Measurements from ENCODE around the gene CDH22.

CDH22 gene

DNA sequence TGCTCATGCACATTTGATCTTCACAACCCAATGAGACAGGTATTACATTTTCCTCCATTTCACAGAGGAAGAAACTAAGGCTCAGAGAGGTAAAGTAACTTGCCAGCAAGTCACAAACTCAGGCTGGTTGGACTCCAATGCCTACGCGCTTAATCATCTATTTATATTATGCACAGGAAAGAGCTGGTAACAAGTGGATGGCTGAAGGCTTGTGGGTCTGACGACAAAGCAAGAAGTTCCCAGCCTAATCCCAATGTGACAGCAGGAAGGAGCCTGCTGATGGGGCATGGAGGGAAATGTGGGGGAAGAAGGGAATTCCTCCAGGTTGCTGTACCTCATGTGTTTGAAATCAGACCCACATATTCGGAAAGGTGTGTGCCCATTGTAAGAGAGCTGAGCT is 3.9 kb downstream of the CDH22 start:
- DNase-seq (ENCODE audit: insufficient read length, low spot score) (no peak), FAIRE-seq (no peak)
- TF ChIP-seq, protein P1, sequence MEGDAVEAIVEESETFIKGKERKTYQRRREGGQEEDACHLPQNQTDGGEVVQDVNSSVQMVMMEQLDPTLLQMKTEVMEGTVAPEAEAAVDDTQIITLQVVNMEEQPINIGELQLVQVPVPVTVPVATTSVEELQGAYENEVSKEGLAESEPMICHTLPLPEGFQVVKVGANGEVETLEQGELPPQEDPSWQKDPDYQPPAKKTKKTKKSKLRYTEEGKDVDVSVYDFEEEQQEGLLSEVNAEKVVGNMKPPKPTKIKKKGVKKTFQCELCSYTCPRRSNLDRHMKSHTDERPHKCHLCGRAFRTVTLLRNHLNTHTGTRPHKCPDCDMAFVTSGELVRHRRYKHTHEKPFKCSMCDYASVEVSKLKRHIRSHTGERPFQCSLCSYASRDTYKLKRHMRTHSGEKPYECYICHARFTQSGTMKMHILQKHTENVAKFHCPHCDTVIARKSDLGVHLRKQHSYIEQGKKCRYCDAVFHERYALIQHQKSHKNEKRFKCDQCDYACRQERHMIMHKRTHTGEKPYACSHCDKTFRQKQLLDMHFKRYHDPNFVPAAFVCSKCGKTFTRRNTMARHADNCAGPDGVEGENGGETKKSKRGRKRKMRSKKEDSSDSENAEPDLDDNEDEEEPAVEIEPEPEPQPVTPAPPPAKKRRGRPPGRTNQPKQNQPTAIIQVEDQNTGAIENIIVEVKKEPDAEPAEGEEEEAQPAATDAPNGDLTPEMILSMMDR (IDR thresholded peaks at IDR 0.05; ENCODE audit: insufficient read depth, missing control alignments): no peak

DNA sequence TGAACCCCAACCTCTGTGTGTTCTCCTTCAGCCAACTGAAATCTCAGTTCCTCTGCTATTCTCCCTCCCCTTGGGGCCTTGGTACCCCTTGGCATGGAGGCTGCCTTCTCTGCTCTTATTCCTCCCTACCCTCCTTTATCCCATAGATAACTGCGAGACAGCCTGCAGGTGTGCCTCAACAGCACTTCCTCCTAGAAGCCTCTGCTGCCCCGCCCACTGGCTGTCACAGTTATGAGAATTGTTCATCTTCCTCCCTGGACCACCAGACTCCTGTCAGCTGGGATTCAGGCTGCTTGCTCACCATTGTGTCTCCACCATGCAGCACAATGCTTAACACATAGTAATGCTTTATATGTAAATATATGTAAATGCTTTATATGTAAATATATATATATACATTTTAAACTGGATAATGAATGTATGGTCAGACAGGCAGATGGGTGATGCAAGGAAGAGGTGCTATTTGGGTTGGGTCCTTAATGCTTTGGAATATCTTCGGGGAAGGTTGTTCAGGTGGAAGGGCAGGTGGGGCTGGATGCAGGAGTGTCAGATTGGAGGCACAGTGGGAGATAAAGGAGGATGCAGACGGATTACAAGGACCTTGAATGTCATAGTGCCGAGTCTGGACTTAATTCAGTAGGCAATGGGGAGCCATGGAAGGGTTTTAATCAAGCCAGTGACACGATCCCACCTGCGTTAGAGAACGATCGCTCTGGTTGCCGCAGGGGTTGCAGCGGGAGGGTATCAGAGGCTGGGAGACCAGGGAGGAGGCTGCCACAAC is 4.9 kb downstream of the CDH22 start:
- DNase-seq (ENCODE audit: insufficient read length, low spot score) (no peak), FAIRE-seq (no peak)
- TF ChIP-seq, protein P1 (IDR thresholded peaks at IDR 0.05; ENCODE audit: insufficient read depth, missing control alignments): no peak

DNA sequence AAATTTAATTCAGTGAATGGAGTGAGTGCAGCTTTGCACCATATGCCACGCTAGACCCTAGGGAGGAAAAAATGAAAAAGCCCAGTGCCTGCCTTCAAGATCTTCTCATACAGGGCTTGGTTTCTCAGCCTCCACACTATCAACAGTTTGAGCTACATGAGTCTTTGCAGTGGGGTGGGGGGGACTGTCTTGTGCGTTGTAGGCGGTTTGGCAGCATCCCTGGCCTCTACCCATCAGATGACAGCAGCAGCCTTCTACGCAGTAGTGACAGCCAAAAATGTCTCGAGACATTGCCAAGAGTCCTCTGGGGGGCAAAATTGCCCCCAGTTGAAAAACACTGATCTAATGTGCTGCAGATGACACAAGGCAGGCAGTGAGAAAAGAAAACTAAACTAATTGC is 6.2 kb downstream of the CDH22 start:
- no peak for FAIRE-seq
- no peak for DNase-seq (ENCODE audit: insufficient read length, low spot score)
- TF ChIP-seq, protein P1 (IDR thresholded peaks at IDR 0.05; ENCODE audit: insufficient read depth, missing control alignments): no peak

DNA sequence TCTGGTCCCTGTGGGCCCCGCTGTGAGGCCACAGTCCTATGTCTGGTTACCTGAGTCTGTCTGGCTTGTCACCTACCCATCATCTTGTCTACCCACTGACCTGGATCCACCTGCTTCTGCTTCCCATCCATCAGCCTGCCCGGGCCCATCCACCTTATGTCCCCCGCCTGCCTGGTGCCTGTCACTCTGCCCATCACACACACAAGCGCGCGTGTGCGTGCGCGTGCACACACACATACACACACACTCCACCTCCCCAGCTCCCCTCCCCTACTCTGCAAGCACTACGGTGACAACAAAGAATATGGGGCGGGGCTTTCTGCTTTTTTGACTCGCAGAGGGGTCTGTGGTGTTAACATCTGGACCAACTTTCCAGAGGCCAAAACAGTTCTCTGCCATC is 8.0 kb downstream of the CDH22 start:
- FAIRE-seq (no peak), DNase-seq (ENCODE audit: insufficient read length, low spot score) (no peak)
- TF ChIP-seq, protein P1 (IDR thresholded peaks at IDR 0.05; ENCODE audit: insufficient read depth, missing control alignments): no peak

DNA sequence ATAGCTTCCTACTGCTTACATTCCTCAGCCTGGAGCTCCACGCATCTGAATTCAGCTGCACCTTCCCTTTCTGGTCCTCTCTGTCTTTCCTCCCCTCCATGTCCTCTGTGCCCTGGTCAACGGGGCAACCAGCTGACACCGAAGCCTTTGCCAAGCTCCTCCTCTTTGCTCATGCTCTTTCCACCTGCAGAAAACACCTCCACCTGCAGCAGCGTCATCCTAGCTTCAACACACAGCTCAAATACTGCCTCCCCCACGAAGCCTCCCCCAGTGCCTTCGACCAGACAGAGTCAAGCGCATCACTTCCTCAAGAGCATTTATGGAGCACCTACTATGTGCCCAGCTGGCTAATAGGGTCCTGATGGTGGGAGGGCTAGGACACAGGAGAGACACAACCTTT is 9.2 kb downstream of the CDH22 start:
- TF ChIP-seq, protein P1 (IDR thresholded peaks at IDR 0.05; ENCODE audit: insufficient read depth, missing control alignments): no peak
- FAIRE-seq (no peak), DNase-seq (ENCODE audit: insufficient read length, low spot score) (no peak)

DNA sequence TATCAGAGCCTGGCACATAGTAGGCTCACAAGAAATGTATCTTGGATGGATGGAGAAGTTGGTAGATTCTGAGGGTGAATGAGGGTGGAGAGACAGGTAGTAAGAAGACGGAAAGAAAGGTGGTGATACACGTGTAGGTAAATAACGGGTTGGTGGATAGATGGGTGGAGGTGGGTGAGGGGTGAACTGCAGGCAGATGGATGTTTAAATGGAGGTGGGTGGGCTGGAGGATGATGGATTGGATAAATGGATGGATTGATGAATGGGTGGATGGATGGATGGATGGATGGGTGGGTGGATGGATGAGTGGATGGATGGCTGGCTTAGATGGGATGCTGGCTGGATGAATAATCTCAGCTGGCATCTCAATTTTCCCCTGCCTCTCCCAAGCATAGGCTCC is 9.9 kb downstream of the CDH22 start:
- TF ChIP-seq, protein P1 (IDR thresholded peaks at IDR 0.05; ENCODE audit: insufficient read depth, missing control alignments): no peak
- FAIRE-seq (no peak), DNase-seq (ENCODE audit: insufficient read length, low spot score) (no peak)

DNA sequence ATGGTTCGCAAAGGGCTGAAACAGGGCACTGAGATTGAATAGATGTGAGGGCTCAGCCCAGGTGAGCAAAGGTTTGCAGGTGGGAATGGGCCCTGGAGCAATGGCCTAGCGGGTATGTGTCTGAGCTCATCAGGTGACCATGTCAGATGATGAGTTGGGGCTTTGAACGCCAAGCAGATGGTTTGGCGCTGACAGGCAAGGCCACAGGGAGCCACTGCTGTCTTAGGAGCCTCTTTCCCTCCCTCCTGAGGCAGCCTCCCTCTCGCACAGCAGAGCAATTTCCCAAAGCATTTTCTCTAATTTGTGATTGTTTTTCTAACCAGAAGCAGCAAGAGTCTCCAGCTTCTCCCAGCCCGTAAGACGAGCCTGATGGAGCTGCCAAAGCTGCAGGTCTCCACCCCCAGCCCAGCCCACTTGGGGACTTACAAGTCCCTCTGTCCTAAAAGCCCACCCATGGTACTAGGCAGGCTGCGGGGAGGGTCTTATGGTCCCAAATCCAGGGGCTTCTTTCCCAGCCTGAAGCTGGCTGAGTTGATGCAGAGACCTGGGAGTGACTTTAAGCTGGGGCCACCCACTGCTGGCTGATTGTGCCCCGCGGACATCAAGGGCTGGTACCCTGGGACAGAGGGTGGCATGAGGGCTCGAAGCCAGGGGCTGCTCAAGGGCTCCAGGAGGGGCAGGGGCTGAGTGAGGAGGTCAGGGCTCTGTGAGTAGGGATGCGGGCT is 11.6 kb downstream of the CDH22 start:
- TF ChIP-seq, protein P1 (IDR thresholded peaks at IDR 0.05; ENCODE audit: insufficient read depth, missing control alignments): no peak
- no peak for FAIRE-seq
- DNase-seq (ENCODE audit: insufficient read length, low spot score): no peak
